ENCODE data around the gene FOXN3.

Gene FOXN3

GRCh38 chr14:89432226-89432625 is 15.2 kb upstream of the FOXN3 start:
- no peak for FAIRE-seq

GRCh38 chr14:89430391-89431236 is 13.6 kb upstream of the FOXN3 start:
- no peak for DNase-seq (ENCODE audit: insufficient read length, low spot score)
- FAIRE-seq = no peak

More at GRCh38 chr14:89432226-89432625, 15.2 kb upstream of the FOXN3 start:
- no peak for DNase-seq (ENCODE audit: insufficient read length, low spot score)

GRCh38 chr14:89429199-89430181 is 12.5 kb upstream of the FOXN3 start:
- FAIRE-seq = no peak

GRCh38 chr14:89428546-89429198 is 11.6 kb upstream of the FOXN3 start:
- no peak for FAIRE-seq
- peak; percentile 72 for DNase-seq (ENCODE audit: insufficient read length, low spot score)

More at GRCh38 chr14:89429199-89430181, 12.5 kb upstream of the FOXN3 start:
- no peak for DNase-seq (ENCODE audit: insufficient read length, low spot score)

- DNase-seq (ENCODE audit: insufficient read length, low spot score) (no peak), FAIRE-seq (no peak)
Measured at GRCh38 chr14:89428173-89428523, 11.1 kb upstream of the FOXN3 start.

GRCh38 chr14:89427426-89428172 is 10.6 kb upstream of the FOXN3 start:
- no peak for FAIRE-seq
- DNase-seq (ENCODE audit: insufficient read length, low spot score) = no peak

GRCh38 chr14:89425931-89426330 is 8.9 kb upstream of the FOXN3 start:
- FAIRE-seq (peak; percentile 76), DNase-seq (ENCODE audit: insufficient read length, low spot score) (peak; percentile 84)

GRCh38 chr14:89424241-89424640 is 7.2 kb upstream of the FOXN3 start:
- DNase-seq (ENCODE audit: insufficient read length, low spot score) = no peak
- FAIRE-seq = no peak

GRCh38 chr14:89422952-89423345 is 5.9 kb upstream of the FOXN3 start:
- no peak for FAIRE-seq
- DNase-seq (ENCODE audit: insufficient read length, low spot score) = no peak

GRCh38 chr14:89422181-89422951 is 5.3 kb upstream of the FOXN3 start:
- DNase-seq (ENCODE audit: insufficient read length, low spot score) (no peak), FAIRE-seq (no peak)

- DNase-seq (ENCODE audit: insufficient read length, low spot score) (no peak), FAIRE-seq (no peak)
Measured at GRCh38 chr14:89420502-89420901, 3.5 kb upstream of the FOXN3 start.

GRCh38 chr14:89419973-89420482 is 3.0 kb upstream of the FOXN3 start:
- DNase-seq (ENCODE audit: insufficient read length, low spot score) = no peak
- peak; percentile 20 for FAIRE-seq

GRCh38 chr14:89418976-89419375 is 1.9 kb upstream of the FOXN3 start:
- FAIRE-seq = no peak
- no peak for DNase-seq (ENCODE audit: insufficient read length, low spot score)

GRCh38 chr14:89418452-89418851 is 1.4 kb upstream of the FOXN3 start:
- DNase-seq (ENCODE audit: insufficient read length, low spot score) = no peak

GRCh38 chr14:89417465-89418225 is 612 bp upstream of the FOXN3 start:
- DNase-seq (ENCODE audit: insufficient read length, low spot score) (no peak), FAIRE-seq (no peak)

More at GRCh38 chr14:89418452-89418851, 1.4 kb upstream of the FOXN3 start:
- no peak for FAIRE-seq

GRCh38 chr14:89416002-89416995 is 734 bp downstream of the FOXN3 start:
- FAIRE-seq (peak; percentile 88), DNase-seq (ENCODE audit: insufficient read length, low spot score) (peak; percentile 99)

- DNase-seq (ENCODE audit: insufficient read length, low spot score) = no peak
- no peak for FAIRE-seq
Measured at GRCh38 chr14:89415159-89415558, 1.9 kb downstream of the FOXN3 start.
